GM18499 (cell line): ENCODE data around the gene BFSP1.

Source experiments
- ATAC-seq: cut with Tn5 transposase; IDR thresholded peaks from one replicate; pipeline ENCODE4 v1.9.1; 2021; ENCODE audit warnings: moderate number of reproducible peaks; ENCODE audit not compliant: insufficient read depth, unreplicated experiment

Gene BFSP1

GRCh38 chr20:17524560-17524959 lies 6.6 kb downstream of the BFSP1 start:
- no peak for ATAC-seq

DNA sequence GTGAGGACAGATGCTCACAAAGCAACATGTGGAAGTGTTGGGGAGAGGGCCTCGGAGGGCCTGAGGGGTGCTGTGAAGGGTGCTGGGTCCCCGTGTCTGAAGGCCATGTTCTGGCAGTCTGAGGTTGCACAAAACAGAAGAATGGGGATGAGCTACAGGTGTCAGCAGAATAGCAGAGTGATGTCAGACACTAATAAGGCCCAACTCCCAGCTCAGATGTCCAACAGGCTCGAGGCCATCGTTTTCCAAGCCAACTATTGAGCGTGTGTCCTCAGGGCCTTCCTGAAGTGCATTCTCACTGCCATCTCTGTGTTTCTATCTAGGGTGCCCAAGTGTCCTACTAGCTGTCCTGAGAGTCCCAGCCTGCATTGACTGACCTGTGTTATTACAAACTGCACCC lies 7.9 kb downstream of the BFSP1 start:
- no peak for ATAC-seq

GRCh38 chr20:17522528-17522927 lies 8.7 kb downstream of the BFSP1 start:
- ATAC-seq = no peak

DNA sequence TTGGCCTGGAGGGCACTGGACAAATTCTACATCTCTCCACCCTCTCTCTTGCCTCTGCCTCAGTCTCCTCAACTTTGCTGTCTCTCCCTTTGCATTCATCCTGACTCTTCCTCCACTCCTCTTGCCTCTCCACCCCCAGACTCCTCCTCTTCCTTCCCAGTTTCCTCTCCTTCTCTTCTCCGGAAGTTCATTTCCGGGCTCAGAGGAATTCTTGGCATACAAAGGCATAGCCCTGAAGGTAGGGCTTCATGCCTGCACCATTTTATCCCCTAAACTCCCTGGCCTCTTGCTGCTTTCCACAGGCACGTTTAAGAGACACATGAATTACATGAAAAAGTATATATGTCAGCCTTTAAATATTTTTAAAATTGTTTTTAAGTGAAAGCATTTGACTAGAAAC lies 10.6 kb downstream of the BFSP1 start:
- no peak for ATAC-seq

- ATAC-seq = no peak
These were observed 11.4 kb downstream of the BFSP1 start for GRCh38 chr20:17519606-17520285.

DNA sequence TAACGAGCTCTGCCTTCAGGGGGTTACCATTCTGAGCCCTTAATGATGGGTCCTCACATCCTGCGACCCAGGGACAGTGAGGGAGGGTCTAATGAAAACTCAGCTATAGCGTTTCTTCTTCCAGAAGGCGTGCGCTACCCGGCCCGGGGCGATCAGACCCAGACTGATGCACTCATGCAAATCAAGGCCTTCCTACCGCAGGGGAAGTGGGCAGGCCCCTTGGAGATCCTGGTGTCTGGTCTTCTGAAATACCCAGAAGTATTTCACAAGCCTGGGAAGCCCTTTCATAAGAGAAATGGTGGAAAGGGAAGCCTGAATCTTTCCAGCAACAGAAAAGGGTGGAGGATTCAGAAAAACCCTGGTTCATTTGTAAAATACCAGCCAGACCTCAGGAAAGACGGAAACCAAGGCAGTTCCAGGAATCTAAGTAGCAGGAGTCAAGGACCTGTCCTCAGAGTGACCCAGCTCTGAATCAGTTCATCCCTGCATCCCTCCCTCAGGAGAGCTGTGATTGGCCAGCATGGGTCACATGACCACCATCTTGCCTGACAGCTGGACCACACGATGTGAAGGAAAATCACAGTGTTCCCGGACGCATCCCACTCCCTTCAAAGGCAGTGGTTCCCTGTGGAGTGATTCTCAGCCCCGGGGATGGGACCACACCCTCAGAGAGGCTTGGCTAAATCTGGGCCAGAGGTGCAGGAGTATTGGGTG lies 12.7 kb downstream of the BFSP1 start:
- ATAC-seq = no peak

DNA sequence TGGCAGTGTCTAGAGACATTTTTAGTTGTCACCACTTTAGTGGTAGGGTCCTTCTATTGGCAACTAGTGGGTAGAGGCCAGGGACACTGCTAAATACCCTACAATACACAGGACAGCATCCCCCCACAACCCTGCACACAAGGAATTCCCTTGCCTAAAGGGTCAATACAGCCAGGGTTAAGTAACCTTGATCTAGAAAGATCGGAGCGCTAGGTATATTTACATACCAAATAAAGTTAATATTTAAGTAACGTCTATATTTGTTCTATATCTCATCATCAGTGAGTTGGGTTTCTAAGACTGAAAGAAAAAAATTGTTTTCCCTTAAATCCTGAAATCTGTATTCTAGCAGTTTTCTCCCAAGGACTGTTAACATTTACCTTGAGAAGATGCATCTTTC lies 16.1 kb downstream of the BFSP1 start:
- ATAC-seq = no peak

GRCh38 chr20:17513939-17514338 lies 17.2 kb downstream of the BFSP1 start:
- no peak for ATAC-seq

GRCh38 chr20:17511401-17511800 lies 19.8 kb downstream of the BFSP1 start:
- no peak for ATAC-seq

DNA sequence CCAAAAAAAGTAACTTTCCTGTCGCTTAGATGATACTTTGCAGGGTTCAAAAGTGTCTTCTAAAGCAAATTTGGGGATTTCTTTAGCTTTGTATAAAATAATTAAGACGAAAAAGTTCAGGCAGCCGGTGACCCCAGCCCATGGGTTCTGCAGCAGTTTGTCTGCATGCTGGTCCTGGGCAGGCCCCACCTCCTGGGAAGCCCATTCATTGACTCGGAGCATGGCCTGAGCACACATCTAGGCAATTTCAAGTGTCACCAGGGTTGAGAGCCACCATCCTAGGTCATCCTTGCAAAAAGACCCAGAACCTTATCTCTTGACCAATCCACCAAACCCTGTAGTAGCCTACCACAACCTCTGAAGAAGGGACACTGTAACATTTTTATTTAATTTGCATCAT lies 20.6 kb downstream of the BFSP1 start:
- ATAC-seq = no peak

DNA sequence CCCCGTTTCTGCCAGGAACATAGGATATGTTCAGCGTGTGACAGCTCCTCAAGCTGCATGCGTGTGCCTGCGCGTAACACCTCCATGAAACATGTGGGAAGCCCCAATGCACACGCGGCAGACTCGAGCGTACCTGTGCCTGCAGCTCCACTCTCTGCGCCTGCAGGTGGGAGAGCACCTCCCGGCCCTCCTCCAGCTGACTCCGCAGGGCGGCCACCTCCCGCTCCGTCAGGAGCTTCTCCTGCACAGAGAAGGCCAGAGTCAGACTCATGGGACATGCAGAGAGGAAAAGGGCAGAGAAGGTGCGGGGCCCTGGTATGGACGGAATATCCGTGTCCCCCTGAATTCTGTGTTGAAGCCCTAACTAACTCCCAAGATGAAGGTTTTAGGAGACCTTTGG lies 22.4 kb downstream of the BFSP1 start:
- ATAC-seq = no peak

- no peak for ATAC-seq
These were observed 23.6 kb downstream of the BFSP1 start for GRCh38 chr20:17507531-17507930.

GRCh38 chr20:17507032-17507431 lies 24.1 kb downstream of the BFSP1 start:
- no peak for ATAC-seq

DNA sequence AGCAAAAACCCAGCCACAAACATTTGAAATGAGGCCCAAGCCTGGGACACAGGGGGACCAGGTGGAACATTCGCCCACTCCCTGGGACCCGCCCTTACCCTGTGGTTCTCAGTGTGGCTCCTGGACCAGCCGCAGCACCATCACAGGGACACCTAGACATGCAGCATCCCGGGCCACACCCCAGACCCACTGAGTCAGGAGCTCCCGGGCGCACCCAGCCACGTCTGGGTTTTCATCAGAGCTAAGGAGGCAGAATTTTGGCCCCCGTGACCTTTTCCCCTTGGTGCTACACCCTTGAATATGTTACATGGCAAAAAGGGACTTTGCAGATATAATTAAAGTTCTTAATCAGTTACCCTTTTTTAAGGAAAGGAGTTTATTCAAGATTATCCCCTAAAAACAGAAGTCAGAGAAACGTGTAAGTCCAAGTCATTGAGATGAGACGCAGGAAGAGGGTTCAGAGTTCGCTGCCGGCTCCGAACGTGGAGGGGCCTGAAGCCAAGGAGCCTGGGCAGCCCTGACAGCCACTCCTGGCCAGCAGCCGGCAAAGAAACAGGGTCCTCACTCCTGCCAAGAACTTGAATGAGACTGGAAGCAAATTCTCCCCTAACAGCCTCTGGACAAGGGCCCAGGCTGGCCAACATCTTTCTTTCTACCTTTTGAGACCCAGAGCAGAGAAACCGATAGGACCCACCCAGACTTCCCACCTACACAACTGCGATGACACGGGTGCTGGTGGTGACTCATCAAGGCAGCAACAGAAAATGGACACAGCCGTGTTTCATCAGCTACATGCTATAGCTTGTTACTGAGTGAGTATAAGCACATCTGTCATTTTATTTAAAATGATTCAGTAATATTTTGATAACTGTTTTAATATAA lies 25.3 kb downstream of the BFSP1 start:
- no peak for ATAC-seq

GRCh38 chr20:17504898-17505635 lies 26.1 kb downstream of the BFSP1 start:
- ATAC-seq = no peak

DNA sequence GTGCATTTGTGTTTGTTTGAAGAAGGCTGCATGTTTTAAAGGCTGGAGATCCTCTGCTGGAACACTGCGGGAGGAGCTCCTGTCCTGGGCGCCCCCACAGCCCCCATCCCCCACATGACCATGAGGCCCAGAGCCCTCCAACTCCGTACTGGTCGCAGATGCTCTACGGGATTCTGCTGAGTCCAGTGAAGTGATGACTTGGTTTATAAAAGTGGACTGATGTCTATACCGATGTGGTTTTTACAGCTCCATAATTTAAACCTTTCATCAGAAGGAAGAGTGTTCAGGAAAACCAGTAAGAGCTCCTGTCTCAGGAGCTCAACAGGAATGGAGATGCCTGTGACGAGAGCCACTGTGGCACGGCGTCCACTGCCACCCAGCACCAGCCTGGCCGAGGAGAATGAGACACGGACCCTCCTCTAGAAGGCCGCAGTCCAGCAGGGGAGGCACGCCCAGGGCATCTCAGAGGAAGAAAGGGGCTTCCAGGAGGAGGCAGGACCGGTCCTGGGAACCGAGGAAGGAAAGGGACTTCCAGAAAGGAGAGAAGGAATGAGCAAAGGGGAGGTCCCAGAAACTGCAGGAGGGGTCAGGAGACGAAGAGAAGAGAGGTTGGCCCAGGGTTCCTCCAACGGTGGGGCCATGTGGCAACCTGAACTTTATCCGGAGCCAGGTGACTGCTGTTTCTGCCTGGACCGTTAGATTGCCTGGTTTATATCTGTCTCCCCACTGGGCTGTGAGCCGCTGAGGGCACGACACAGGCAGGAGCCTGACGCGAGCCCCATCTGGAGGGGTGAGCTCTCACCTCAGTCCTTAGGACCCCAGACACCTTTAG lies 26.9 kb downstream of the BFSP1 start:
- ATAC-seq = no peak

GRCh38 chr20:17503301-17504065 lies 27.7 kb downstream of the BFSP1 start:
- ATAC-seq = no peak

GRCh38 chr20:17502105-17502504 lies 29.1 kb downstream of the BFSP1 start:
- no peak for ATAC-seq

DNA sequence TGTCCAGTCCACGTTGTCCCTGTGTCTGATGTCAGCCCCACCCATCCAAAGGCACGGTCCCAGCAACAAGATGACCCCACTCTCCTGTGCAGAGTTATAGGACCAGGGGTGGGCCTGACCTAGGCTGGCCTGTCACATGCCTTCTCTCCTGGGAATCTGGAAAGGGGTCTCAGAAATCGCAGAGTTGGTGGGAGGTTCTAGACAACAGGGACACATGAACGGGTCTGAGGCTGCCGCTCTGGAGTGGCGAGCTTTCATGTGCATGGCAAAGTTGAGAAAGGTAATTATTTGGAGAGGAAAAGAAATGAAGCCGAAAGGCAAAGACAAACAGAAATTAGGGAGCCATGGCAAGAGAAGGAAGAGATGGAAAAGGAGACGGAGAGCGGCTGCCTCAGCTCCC lies 29.5 kb downstream of the BFSP1 start:
- ATAC-seq = no peak
